ENCODE measurements around the gene GRK1.

GRK1 gene

DNA sequence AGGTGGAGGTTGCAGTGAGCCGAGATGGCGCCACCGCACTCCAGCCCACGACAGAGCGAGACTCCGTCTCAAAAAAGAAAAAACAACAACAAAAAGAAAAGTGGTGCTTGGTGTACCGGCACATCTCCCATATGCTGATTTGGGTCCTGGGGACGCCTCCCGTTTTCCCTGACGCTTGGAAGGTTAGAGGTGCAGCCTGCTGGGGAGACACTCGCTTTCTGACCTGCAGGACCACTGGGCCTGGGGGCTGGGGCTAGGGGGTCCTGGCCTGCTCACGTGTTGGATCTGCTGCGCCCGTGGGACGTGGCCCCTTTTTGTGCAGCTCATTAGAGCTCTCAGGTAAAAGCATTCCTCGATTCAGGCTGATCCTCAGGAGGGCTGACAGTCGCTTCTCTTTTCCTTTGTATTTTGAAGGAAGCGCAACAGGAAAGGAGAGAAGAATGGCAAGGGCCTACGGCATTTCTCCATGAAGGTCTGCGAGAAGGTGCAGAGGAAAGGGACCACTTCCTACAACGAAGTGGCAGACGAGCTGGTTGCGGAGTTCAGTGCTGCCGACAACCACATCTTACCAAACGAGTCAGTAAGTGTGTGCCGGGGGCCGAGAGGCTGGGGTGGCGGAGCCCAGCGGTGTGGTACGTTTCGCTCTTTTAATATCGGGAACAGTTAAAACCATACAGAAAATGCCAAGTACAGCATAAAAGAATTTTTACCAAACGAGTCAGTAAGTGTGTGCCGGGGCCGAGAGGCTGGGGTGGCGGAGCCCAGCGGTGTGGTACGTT, 34.1 kb upstream of the GRK1 start:
- no peak for DNase-seq (ENCODE audit: low spot score)

DNA sequence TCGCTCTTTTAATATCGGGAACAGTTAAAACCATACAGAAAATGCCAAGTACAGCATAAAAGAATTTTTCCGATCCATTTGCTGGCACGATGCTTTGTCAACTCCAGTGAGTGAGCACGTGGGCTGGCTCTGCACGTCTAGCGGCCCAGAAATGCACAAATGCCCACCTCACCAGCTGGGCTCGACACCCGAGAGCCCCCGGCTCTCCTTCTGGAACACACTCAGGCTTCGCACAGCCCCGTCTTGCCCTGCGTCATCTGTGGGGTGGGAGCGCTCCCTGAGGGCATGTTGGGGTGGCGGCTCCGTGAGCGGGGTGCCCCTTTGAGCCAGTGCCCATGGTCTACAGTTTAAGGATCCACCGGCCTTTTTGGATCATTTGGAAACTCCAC, 33.5 kb upstream of the GRK1 start:
- DNase-seq (ENCODE audit: low spot score): no peak

DNA sequence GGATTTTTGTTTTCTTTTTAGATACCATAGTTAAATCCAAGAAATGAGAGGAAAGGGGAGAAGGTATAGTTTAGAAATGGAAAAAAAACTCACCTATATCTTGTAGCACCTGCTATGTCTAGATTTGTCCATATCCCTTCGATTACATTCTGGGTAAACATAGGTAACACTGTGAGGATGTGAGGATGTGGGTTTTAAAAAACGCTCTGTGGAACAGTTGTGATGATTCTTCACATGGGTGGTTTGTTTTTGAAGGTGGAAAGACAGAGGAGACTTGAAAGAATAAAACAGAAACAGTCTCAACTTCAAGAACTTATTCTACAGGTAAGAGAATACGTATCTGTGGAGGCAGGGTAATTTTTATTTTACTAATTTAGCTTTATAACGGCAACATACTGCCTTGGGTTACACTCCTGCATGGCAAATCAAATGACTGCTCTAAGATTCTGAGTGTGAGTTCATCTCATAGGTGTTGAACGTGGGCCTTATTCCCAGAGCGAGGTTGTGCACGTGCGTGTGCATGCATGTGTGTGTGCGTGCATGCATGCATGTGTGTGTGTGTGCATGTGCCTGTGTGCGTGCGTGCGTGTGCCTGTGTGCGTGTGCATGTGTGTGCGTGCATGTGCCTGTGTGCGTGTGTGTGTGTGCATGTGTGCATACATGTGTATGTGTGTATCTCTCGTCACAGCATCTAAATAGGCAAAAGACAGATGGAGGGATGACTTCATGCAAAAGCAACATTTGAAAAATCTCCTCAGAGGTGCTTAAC, 32.6 kb upstream of the GRK1 start:
- DNase-seq (ENCODE audit: low spot score): no peak

DNA sequence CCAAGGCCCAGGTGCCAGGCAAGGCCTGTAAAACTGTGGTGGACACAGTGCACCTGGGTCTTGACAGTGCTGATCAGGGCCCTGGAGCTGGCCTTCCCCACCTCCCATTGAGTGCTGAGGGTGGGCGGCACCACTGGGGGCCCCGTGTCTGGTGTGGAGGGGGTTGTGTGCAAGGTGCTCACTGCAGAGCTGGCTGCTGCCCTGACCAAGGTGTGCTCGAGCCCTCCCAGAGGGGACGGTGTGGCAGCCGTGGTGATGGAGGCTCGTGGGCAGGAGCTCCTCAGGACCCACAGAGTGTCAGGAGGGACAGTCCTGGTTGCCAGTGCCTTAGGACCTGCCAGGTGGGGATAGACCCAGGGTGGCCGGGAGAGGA, 32.0 kb upstream of the GRK1 start:
- no peak for DNase-seq (ENCODE audit: low spot score)

DNA sequence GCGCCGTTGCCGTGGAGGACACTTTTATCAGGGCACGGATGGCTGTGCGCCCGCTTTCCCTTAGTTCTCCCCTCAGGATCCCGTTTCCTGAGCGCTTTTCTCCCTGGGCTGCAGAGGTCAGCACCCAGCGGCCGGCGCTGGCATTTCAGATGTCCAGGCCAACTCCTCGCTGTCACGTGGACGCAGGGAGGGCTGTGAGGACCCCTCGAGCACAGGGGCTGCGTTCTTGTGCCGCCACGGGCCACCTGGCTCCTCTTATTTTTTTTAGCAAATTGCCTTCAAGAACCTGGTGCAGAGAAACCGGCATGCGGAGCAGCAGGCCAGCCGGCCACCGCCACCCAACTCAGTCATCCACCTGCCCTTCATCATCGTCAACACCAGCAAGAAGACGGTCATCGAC, 31.3 kb upstream of the GRK1 start:
- DNase-seq (ENCODE audit: low spot score): no peak

DNA sequence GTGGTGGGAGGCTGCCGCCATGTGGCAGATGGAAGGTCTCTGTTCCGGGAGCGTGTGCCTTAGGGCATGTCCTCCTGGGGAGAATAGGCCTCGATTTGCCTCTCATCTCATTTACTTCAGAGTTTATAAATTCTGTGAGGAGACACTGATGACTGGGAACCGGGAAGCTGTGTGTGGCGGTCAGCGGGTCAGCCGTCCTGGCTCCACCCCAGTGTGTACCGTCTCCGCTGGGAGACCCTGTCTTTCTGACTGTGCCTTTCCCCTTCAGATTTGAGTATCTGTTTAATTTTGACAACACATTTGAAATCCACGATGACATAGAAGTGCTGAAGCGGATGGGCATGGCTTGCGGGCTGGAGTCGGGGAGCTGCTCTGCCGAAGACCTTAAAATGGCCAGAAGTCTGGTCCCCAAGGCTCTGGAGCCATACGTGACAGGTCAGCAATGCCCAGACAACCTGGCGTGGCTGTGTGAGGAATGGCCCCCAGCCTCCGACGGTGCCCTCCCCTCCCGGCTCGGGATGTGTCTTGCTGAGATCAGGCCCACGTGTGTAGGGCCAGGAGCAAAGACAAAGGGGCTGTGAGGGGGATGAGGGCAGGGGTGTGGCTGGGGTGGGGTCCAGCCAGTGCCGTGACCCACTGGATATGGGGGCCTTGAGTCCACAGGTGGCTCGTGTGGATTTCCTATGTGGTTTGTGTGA, 30.6 kb upstream of the GRK1 start:
- DNase-seq (ENCODE audit: low spot score): peak; percentile 15

DNA sequence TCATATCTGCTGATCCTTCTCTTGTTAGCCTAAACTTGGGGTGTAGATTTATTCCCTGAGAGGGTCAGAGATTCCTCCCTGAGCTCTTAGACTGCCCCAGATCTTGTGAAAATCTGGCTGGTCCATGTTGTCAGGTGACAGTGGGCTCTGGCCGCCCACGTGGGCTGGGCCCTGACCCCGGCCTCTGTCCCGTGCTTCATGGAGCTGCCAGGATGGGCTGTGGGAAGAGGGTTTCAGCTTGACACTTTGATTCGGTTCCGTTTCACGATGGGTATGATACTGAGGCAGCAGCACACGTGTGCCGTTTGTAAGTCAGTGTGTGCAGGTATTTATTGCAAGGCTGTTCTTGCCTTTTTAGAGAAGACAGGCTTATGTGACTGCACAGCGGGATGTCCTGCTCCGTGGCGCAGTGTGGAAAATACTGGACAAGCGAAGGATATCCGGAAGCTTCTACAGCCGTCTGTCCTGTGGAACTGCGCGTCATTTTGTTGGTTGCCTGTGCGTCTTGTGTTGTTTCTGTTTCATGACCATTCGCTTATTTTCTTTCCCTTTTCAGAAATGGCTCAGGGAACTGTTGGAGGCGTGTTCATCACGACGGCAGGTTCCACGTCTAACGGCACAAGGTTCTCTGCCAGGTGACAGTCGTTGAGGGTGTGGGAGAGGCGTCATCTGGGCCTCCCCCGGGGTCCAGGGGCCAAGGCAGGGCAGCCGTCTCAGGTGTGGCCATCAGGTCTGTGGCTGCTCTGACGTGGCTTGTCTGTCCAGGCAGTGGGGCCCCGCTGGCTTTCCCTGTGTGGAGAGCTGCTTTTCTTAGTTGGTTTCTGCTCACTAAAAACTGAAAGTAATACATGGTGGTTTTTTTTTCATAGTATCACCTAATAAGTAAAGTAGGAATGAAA, 29.5 kb upstream of the GRK1 start:
- DNase-seq (ENCODE audit: low spot score): peak; percentile 24

DNA sequence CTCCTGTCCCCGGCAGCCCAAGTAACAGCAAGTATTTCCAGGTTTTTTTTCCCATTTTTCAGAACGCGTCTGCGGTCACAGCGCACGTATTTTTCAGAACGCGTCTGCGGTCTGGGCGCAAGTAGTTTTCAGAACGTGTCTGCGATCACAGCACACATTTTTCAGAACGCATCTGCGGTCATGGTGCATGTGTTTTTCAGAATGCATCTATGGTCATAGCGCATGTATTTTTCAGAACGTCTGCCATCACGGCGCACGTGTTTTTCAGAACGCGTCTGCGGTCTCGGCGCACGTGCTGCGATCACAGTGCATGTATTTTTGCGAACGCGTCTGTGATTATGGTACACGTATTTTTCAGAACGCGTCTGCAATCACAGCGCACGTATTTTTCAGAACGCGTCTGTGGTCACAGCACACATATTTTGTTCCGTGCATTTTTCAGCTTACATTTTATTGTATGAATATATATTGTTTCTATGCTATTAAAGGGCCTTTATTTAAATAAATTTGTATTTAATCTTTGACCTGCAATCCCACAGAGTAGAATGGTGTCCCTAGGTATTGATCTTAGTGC, 28.8 kb upstream of the GRK1 start:
- no peak for DNase-seq (ENCODE audit: low spot score)

DNA sequence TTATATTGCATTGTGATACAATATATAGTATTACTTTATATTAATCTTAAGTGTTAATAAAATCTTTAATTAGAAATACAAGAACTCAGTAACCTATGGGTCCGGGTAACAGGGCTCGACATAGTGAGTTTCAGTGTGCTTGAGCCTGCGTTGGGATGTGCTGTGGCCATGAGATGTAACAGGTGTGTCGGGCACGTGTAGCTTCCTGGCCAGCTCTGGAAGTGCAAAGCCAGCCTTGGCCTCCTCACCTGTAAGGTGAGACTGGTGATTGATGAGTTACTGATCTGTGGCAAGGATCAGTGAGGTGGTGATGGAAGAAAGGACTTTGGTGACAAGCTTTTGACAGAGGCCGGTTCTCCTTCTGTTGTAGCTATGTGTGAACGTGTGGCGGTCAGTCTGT, 28.2 kb upstream of the GRK1 start:
- DNase-seq (ENCODE audit: low spot score): peak; percentile 15

DNA sequence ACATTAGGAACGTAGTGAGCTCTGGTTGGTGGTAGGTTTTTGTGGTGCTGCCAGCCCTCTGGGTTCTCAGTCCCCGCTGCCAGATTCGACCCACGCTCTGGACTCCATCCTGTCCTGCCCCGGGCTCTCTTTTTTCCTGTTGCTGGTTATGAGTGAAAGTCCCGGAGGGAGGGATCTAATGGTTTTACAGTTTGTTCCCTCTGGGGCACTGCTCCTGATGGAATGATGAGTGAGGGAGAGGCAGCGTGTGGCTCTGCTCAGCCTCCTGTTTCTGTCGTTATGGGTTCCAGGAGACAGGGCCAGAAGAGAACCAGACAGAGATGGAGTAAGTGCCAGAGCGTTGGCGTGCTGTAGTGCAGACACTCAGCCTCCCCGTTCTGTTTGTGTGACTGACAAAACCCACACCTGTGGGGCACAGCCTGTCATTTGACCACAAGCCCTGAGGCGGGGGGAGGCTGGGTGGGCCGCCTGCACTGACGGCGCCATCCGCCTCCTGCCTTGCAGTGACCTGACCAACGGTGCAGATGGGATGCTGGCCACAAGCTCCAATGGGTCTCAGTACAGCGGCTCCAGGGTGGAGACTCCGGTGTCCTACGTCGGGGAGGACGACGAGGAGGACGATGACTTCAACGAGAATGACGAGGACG, 27.3 kb upstream of the GRK1 start:
- DNase-seq (ENCODE audit: low spot score): peak; percentile 15

DNA sequence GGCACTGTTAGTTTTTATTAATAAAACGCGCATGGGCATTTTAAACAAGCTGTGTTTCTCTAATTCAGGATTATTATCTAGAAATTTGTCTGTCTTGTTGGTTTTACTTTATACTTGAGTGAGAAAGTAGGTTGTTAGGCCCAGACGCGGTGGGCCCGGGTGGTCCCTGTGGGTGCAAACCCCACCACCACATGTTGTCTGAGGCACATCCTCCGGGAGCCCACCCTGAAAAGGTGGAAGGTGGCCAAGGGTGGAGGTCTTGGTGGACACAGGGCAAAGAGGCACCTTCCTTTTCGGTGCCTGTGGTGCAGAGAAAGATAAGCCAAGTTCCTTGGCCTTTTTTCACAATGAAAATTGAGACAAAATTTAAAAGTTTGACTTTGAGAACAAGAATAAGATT, 25.6 kb upstream of the GRK1 start:
- no peak for DNase-seq (ENCODE audit: low spot score)

DNA sequence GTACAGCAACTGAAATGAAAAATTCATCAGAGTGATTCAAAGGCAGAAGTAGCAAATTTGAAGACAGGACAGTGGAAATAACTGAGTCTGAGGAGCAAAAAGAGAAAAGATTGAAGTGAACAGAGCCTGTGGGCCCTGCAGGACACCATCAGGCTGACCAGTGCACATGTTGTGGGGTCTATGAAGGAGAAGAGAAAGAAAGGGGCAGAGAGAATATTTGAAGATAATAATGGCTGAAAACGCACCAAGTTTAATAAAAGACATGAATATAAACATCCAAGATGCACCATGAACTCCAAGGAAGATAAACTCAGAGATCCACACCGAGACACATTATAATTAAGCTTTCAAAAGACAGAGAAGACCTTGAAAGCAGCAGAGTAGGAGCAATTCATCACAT, 24.5 kb upstream of the GRK1 start:
- no peak for DNase-seq (ENCODE audit: low spot score)

DNA sequence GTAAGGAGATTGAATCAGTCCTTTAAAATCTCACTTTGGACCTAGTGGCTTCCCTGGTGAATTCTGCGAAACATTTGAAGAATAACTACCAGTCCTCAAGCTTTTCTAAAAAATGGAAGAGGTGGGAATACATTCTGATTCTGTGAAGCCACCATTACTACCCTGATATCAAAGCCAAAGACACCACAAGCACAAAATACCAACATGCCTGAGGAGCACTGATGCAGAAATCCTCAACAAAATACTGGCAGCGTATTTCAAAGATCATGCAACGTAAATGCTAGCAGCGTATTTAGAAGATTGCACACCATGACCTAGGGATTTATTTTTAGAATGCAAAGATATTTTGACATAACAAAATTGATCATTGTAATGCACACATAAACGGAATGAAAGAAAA, 23.4 kb upstream of the GRK1 start:
- no peak for DNase-seq (ENCODE audit: low spot score)

DNA sequence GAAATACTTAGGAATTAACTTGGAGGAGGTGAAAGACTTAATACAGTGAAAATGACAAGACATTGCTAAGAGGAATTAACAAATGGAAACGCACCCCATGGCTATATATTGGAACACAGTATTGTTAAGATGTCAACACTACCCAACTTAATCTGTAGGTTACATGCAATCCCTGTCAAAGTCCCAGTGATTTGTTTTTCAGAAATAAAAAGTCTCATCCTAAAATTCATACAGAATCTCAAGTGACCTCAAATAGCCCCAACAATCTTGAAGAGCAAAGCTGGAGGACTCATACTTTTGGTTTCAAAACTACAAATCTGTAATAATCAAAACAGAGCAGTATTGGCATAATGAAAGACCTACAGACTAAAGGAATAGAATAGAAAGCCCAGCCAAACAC, 22.2 kb upstream of the GRK1 start:
- DNase-seq (ENCODE audit: low spot score): no peak

DNA sequence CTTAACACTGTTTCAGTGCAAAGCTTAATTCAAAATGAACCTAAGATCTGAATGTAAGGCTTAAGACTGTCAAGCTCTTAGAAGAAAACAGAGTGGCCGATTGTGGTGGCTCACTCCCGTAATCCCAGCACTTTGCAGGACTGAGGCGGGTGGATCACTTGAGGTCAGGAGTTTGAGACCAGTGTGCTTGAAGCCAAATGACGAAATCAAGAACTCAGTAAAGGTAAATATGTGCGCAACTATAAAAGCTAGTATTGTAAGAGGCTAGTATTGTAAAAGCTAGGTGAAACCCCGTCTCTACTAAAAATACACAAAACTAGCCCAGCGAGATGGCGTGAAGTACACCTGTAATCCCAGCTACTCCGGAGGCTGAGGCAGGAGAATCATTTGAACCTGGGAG, 21.7 kb upstream of the GRK1 start:
- DNase-seq (ENCODE audit: low spot score): no peak

DNA sequence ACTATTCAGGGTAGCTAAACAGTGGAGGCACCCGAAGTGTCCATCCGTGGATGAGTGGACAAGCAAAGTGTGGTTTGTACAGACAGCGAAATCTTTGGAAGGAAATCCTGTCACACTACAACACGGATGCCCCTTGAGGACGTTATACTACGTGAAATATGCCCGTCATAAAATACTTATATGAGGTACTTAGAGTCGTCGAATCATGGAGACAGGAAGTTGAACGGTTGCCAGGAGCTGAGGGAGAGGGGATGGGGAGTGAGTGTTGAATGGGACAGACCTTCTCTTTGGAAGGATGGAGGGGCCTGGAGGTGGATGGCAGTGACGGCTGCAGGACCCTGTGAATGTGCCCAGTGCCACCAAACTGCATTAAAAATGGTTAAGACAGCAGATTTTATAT, 20.6 kb upstream of the GRK1 start:
- DNase-seq (ENCODE audit: low spot score): no peak

DNA sequence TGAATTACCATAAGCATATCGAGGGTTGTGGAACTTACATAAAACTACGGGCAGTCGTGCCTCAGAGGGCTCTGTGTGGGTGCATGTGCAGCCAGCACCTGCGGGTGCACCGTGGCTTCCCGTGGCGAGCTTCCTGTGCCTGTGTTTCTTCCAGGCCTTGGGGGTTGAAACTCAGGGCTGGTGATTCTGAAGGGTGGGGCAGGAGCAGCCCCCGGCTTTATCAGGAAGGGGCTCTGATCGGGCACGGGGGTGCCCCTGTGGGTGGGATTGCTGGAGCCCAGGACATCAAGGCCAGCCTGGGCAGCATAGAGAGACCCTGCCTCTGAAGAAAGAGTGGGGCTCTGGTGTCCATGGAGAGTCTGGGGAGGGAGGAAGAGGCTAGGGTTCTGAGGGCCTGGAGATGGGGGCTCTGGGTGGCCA, 20.1 kb upstream of the GRK1 start:
- DNase-seq (ENCODE audit: low spot score): no peak

DNA sequence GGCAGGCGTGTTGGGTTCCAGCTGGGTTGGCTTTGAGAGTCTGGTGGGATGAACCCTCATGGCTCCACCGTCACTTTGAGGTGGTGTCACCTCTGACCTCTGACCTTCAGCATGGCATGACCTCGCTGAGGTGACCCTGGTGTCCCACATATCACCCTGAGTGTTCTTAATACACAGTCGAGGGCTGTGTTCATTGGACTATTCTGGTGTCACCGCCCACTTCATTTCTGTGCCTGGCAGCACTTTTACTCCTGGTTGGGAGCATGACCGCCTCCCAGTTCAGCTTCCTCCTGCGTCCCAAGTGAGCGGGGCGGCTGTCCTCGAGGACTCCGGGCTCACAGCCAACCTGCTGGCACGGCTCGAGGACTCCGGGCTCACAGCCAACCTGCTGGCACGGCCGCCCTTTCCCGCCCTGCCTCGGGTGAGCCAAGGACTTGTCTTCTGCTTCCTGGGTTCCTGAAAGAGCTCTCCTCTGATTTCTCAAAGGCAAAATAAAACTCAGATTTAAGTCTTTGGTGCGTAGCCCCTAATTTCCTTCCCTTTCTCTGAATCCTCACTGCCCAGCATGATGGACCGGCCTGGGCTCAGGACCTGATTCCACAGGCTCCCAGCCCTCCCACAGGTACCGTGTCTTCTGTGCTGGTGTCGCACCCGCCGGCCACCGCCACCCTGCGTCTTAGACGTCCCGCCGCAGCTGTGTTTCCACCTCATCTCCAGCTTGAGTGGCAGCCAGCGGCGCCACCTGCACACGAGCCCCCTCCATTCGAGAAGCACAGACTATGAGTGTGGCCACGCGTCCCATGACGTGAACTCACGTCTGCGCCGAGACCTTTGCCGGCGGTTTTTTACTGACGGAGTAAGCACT, 19.4 kb upstream of the GRK1 start:
- peak; percentile 74 for DNase-seq (ENCODE audit: low spot score)

DNA sequence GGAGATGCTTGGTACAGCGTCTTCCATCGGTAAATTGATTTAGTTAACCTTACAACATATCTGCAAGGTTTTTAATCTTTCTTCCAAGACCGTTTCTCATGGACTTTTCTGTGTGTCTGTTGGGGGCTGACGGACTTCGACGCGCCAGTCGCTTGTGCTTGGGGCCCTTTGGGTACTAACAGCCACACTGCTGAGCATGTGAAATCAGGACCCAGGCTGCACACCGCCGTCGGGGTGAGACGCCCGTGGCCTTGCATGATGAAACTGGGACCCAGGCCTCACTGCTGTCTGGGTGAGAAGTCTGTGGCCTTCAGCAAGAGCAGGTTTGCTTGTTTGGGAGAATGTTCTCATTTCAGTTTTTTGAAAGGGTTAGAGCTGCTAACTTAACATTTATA, 18.8 kb upstream of the GRK1 start:
- DNase-seq (ENCODE audit: low spot score): no peak

DNA sequence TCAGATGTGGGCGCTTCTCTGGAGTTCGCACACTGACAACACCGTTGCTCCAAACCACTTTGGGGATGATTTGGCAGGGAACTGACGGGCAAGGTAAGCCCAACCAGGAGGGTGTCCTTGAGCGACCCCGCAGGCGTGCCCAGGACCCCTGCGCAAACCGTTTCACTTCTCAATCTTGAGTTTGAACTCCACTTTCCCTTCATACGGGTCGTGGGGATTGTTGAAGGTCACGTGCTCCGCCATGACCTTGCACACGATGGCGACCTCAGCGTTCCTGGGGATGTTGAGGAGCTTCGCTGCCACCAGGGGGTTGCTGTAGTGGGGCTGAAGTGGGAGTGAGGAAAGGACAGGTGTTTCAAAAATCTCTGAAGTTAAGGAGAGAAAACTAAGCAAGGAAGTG, 17.8 kb upstream of the GRK1 start:
- DNase-seq (ENCODE audit: low spot score): no peak
